ENCODE measurements around the gene ATP9B.
"Not testable (repeated sequence)": the region's sequence is repeated elsewhere in the genome, so short reads cannot be mapped to it uniquely, and the experiment has no call there.

The ATP9B gene

DNA sequence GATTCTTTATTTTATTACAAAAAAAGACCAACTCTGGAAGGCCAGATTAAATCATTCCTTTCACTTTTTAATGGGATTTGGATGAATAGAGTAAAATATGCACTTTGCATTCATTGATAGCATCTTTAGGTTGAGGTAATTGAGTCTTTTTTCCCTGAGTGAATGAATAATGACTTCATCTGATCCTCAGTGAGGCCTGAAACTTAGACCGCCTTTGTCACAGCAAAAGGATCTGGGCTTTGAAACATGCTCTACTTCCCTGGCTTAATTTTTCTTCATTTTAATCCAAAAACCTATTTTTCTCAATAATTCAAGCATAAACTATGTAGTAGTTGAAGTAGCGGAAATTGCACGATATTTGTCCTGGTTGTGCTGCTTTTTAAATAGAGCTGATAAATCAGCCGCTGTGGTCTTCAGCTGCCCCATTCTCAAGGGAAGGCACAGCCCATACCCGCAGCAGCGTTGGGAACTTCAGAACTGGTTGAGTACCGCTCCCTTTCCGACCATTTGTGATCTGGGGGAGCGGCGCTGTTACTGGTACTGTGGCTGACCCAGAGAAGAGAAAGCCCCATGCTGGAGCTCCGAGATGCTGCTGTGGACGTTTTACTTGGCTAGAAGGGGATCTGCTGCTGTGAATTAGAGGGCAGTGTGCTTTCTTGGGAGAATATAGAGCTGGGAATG is 181.2 kb downstream of the ATP9B start:
- DNase-seq, result no peak

- no peak for DNase-seq
Observed at GRCh38 chr18:79251021-79251420, 181.8 kb downstream of the ATP9B start.

- DNase-seq, result no peak
Observed at GRCh38 chr18:79252904-79253633, 183.9 kb downstream of the ATP9B start.

DNA sequence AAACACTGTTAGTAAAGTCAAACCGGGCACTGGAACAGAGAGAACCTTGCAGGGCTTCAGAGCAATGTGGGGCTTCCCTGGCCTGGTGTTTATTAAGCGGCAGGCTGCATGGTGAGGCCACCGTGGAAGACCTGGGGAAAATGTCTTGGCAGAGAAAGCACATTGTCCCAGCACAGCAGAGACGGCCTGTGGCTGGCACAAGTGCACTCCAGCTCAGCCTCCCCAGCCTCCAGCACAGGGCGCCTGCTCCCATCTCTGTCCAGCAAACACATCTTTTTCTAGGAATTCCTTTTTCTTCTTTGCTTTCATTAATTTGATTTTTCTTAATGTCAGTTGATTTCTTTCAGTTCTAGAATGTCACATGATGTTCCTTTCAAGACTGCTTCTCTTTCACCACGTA is 188.3 kb downstream of the ATP9B start:
- no peak for DNase-seq

DNA sequence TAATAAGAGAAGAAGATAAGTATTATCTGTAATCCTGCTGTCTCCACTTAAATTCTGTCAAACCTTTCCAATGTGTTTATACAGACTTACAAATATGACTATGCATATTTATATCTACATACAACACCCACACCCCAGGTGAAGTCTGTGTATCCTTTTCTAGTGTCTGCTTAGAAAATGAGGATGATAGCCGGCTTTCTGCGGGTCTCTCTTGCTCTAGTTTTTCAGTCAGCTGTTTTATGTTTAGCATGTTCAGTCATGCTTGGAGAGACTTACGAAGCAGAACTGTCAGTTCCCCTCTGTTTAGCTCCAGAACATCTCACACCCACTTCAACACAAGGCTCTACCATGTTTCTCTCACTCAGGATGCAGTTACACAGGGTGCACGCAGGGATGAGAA is 189.3 kb downstream of the ATP9B start:
- DNase-seq, result no peak

- DNase-seq, result no peak
Observed at GRCh38 chr18:79259218-79259617, 190.0 kb downstream of the ATP9B start.

- DNase-seq, result no peak
Observed at GRCh38 chr18:79260023-79260422, 190.8 kb downstream of the ATP9B start.

GRCh38 chr18:79260510-79260909 is 191.3 kb downstream of the ATP9B start:
- no peak for DNase-seq

DNA sequence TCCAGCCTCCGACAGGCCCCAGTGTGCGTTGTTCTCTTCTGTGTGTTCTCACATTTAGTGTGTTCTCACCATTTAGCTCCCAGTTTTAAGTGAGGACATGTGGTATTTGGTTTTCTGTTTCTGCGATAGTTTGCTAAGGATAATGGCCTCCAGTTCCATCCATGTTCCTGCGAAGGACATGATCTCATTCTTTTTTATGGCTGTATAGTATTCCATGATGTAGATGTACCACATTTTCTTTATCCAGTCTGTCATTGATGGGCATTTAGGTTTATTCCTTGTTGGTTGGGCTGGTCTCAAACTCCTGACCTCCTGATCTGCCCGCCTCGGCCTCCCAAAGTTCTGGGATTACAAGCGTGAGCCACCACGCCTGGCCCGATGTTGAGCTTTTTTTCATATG is 195.9 kb downstream of the ATP9B start:
- not testable (repeated sequence) for DNase-seq

DNA sequence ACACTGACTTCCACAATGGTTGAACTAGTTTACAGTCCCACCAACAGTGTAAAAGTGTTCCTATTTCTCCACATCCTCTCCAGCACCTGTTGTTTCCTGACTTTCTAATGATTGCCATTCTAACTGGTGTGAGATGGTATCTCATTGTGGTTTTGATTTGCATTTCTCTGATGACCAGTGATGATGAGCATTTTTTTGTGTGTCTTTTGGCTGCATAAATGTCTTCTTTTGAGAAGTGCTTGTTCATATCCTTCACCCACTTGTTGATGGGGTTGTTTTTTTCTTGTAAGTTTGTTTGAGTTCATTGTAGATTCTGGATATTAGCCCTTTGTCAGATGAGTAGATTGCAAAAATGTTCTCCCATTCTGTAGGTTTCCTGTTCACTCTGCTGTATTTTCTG is 202.6 kb downstream of the ATP9B start:
- DNase-seq, result not testable (repeated sequence)

- DNase-seq, result no peak
Observed at GRCh38 chr18:79272916-79273315, 203.7 kb downstream of the ATP9B start.

DNA sequence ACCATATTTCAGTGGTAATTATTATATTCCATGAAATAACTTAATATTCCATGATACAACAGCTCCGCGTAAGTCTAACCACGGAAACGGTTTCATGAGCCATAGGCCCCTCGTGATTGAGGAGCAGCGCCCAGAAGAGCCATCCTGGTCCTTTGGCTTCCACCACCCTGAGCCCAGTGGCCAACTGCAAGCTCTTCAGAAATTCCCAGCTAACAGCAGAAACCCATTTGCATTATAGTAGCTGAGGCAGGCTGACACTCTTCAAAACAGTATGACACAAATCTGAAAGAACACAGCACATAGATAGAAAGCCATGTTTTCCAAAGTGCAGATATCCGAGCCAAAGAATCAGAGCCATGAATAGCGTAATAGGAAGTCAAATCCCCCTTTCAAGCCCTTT is 205.6 kb downstream of the ATP9B start:
- DNase-seq, result no peak

GRCh38 chr18:79275461-79275860 is 206.3 kb downstream of the ATP9B start:
- DNase-seq, result no peak

DNA sequence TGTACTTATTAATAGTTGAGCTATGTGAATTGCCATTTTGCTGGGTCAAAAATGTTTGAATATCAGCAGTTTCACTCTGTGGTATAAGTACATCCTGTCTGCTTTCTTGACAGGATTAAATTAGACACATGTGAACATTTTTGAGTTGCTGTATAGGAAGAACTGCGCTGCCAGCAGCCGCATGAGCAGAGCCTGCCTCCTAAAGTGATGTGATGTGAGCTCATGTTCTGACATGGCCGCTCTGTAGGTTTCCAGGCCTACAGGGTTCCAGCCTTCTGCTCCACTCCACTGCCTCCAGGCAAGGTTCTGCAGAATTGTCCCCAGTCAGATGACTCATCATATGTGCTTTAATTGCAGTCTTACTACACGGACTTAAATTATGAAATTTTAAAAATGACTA is 206.8 kb downstream of the ATP9B start:
- DNase-seq, result no peak

GRCh38 chr18:79278896-79279295 is 209.7 kb downstream of the ATP9B start:
- DNase-seq, result no peak

GRCh38 chr18:79283131-79283810 is 214.1 kb downstream of the ATP9B start:
- DNase-seq, result no peak

- DNase-seq, result no peak
Observed at GRCh38 chr18:79283929-79284328, 214.7 kb downstream of the ATP9B start.

DNA sequence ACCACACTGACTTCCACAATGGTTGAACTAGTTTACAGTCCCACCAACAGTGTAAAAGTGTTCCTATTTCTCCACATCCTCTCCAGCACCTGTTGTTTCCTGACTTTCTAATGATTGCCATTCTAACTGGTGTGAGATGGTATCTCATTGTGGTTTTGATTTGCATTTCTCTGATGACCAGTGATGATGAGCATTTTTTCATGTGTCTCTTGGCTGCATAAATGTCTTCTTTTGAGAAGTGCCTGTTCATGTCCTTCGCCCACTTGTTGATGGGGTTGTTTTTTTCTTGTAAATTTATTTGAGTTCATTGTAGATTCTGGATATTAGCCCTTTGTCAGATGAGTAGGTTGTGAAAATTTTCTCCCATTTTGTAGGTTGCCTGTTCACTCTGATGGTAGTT is 216.0 kb downstream of the ATP9B start:
- DNase-seq, result not testable (repeated sequence)

DNA sequence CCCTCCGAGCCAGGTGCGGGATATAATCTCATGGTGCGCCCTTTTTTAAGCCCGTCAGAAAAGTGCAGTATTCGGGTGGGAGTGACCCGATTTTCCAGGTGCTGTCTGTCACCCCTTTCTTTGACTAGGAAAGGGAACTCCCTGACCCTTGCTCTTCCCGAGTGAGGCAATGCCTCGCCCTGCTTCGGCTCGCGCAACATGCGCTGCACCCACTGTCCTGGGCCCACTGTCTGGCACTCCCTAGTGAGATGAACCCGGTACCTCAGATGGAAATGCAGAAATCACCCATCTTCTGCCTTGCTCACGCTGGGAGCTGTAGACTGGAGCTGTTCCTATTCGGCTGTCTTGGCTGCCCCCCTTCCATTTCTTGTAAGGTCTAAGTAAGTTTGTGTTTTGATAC is 221.2 kb downstream of the ATP9B start:
- DNase-seq, result not testable (repeated sequence)

DNA sequence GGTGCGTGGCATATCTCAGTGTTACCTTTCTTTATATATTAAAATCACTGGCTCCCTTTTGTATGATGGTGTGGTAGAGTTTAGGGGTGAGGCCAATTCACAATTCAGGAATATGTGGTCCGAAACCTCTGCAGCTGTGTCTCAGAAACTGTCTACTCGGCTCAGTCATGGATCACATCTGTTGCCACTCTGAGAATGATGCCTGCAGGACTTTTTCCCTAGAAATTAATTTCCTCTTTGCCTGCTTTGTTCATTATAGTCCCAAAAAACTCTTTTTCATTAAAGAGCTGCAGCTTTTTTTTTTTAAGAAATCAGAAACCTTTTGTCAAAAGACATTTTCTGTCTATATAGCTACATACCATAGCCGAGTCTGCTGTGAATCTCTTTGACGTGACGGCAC is 221.7 kb downstream of the ATP9B start:
- DNase-seq, result no peak

- DNase-seq, result no peak
Observed at GRCh38 chr18:79294235-79294634, 225.0 kb downstream of the ATP9B start.

- no peak for DNase-seq
Observed at GRCh38 chr18:79299272-79299671, 230.1 kb downstream of the ATP9B start.

GRCh38 chr18:79299711-79300110 is 230.5 kb downstream of the ATP9B start:
- no peak for DNase-seq

- no peak for DNase-seq
Observed at GRCh38 chr18:79300413-79300812, 231.2 kb downstream of the ATP9B start.
